Measurements from ENCODE around the gene RASSF3. TPM values are rescaled to one million over a fixed set of nuclear protein-coding genes. Genes with fewer than 3 reads are reported as not detected.

RASSF3 gene
- total RNA-seq, 2 donors from 2014 or later = 40.6 to 55.7 TPM

DNA sequence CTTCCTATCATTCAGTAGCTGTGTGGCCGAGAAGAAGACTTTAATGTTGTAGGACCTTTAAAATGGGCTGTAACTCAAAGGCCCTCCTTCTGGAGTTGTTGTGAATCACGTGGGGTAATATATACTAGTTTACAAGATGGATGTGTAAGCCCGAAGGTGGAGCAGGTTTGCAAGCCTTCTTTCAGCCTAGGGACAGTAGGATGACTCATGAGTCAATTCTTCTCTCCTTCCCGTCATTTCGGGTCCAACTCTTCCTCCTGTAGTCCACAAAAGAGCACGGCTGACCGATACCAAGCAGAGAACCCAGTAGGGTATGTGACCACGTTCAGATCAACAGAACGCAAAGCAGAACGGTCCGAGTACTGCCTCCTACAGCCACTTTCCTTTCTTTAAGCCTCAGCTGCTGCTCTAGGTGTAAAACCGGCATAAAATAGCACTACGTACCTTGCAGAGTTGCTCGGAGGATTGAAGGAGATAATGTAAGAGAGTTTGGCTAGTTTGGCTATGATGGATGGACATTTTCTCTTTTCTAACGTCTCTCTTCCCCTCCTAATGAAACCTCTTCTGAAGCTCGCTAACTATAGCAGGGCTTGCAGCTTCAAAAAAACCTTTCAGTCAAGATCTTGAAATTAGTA, 1.3 kb upstream of the RASSF3 start:
- Histone ChIP-seq H3K36me3 (no peaks in the 10 kb centered on the region), H3K27ac (peak overlapping the region; percentile 88 to 91), H3K9me3 (no peaks in the 10 kb centered on the region), H3K4me1 (replicated peaks) (no peaks in the 10 kb centered on the region), H3K27me3 (replicated peaks; ENCODE audit: insufficient read depth) (no peaks in the 10 kb centered on the region), H3K4me3 (peak overlapping the region; percentile 82 to 88)
- intact Hi-C loops (cut with DNase I) = no loop called here
- TF ChIP-seq POLR2A (IDR thresholded peaks at IDR 0.05) (peak; percentile 22), POLR2AphosphoS5 (IDR thresholded peaks at IDR 0.05) (peak; percentile 49)
- TF ChIP-seq, protein P1, sequence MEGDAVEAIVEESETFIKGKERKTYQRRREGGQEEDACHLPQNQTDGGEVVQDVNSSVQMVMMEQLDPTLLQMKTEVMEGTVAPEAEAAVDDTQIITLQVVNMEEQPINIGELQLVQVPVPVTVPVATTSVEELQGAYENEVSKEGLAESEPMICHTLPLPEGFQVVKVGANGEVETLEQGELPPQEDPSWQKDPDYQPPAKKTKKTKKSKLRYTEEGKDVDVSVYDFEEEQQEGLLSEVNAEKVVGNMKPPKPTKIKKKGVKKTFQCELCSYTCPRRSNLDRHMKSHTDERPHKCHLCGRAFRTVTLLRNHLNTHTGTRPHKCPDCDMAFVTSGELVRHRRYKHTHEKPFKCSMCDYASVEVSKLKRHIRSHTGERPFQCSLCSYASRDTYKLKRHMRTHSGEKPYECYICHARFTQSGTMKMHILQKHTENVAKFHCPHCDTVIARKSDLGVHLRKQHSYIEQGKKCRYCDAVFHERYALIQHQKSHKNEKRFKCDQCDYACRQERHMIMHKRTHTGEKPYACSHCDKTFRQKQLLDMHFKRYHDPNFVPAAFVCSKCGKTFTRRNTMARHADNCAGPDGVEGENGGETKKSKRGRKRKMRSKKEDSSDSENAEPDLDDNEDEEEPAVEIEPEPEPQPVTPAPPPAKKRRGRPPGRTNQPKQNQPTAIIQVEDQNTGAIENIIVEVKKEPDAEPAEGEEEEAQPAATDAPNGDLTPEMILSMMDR (IDR thresholded peaks at IDR 0.05) = no peak
- DNase-seq (ENCODE audit: low spot score) = peak; percentile 54
- WGBS = 4% methylated on average over 16 of the region's 16 CpGs

DNA sequence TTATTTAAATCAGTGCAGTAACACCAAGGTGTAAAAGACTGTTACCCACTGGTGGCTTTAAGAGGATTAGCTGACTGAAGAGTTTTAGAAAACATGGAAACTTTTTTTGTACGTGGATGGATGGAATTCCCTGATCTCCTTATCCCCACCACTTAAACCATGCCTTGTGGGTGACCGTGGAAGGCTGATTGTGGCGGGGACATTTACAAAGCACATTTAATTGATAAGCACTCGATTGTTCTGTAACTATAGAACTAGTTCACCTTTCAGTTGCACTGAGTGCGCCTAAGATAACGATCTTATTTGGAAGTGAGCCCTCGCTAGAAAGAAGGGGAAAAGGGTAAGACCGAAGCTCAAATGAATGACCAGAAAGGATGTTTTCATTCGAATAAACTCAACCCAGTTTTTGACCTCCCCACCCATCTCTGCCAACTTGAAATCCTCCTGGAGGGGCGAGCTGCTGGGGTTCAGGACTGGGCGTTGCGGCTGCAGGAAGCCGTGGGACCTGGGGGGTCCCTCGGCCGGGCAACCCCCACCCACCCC, 688 bp upstream of the RASSF3 start:
- intact Hi-C loops (cut with DNase I) = loop anchor here (5.0 kb wide), 3 partner anchors 57 to 83 kb away; no protein-coding TSS in a partner anchor
- H3K4me1 ChIP-seq (replicated peaks) = no peaks in the 10 kb centered on the region
- no peaks in the 10 kb centered on the region for H3K9me3 ChIP-seq
- H3K4me3 ChIP-seq = peak overlapping the region; percentile 82 to 88
- under 1% methylated on average over 15 of the region's 15 CpGs for WGBS
- no peak for DNase-seq (ENCODE audit: low spot score)
- no peaks in the 10 kb centered on the region for H3K27me3 ChIP-seq (replicated peaks; ENCODE audit: insufficient read depth)
- H3K27ac ChIP-seq = peak overlapping the region; percentile 88 to 91
- no peak for TF ChIP-seq POLR2A (IDR thresholded peaks at IDR 0.05)
- TF ChIP-seq, protein P1 (IDR thresholded peaks at IDR 0.05) = no peak
- no peak for TF ChIP-seq POLR2AphosphoS5 (IDR thresholded peaks at IDR 0.05)
- H3K36me3 ChIP-seq = no peaks in the 10 kb centered on the region

DNA sequence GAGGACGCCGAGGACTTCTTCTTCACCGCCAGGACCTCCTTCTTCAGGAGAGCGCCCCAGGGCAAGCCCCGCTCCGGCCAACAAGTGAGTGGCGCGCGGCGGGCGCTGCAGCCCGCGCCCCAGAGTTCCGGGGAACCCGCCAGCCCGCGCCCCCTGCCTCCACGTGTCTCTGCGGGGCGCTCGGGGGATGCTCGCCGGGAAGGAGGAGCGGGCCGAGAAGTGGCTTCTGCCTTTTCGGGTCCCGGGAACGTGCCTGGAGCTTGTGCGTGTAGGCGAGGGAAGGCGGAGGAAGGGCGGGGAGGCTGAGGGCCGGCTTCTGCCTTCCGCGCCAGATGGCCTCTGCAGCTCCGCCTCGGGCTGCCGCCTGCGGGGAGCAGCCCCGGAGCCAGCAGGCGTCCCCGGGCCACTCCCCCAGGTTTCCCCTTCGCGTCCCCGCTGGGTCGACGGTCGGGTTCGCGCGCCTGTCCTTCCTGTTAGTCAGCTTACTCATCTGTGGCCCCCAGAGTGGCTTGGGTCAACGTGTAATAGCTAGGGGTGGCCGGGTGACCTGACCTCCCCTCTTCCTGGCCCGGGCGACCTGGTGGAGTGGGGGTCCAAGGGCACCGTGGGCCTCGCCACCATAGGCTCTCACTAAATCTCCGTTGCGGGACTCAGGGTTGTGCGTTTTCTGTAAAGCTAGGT, 505 bp downstream of the RASSF3 start:
- Histone ChIP-seq H3K27me3 (replicated peaks; ENCODE audit: insufficient read depth) (no peaks in the 10 kb centered on the region), H3K4me3 (peak overlapping the region; percentile 82 to 88), H3K4me1 (replicated peaks) (no peaks in the 10 kb centered on the region), H3K36me3 (no peaks in the 10 kb centered on the region), H3K9me3 (no peaks in the 10 kb centered on the region), H3K27ac (peak overlapping the region; percentile 88 to 91)
- DNase-seq (ENCODE audit: low spot score) = peak; percentile 14
- WGBS = under 1% methylated on average over 54 of the region's 60 CpGs
- intact Hi-C loops (cut with DNase I) = loop anchor here (5.0 kb wide), 3 partner anchors 58 to 82 kb away; no protein-coding TSS in a partner anchor
- TF ChIP-seq POLR2A (IDR thresholded peaks at IDR 0.05) (no peak), POLR2AphosphoS5 (IDR thresholded peaks at IDR 0.05) (no peak)
- TF ChIP-seq, protein P1 (IDR thresholded peaks at IDR 0.05) = no peak

DNA sequence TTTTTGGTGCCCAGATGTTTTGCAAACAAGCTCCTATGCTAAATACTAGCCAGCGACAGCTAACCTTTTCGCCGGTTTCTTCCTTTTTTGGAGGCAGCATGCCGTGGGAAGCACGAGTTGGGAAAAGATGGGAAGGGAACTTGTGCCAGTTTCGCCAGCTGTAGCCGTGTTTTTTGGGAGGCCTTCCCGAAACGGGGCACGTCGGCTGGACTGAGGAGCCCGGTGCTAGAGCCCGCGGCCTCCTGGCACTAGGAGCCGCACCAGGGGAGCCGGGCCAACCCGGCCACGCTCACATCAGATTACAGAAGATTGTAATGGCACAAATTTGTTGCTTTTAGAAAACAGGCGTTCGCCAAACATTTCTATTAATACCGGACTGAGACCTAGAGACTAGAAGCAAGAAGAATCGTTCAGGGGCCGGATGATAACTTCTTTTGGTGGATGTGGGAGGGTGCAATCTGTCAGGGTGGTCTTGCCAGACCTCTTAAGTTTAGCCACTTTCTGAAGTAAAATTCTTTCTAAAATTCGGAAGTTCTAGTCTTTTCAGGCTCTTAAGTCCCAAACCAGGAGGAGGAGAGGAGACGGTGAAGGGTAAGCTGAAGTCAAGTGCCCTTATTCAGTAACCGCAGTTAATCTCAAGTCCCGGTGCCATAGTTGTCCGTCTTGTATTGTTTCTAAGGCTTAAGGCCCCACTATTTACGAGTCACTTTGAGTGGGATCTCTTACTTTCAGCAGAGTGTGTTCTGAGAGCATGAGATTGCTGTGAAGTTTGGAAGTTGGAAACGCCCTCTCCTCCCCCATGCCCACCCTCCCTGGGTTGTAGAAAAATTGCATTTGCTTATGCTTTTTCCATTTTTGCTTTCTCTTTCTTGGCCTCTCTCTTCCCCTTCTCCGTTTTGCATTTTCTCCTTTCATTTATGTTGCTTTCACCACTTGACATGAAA, 1.3 kb downstream of the RASSF3 start:
- Histone ChIP-seq H3K4me1 (replicated peaks) (no peaks in the 10 kb centered on the region), H3K27me3 (replicated peaks; ENCODE audit: insufficient read depth) (no peaks in the 10 kb centered on the region), H3K36me3 (no peaks in the 10 kb centered on the region), H3K9me3 (no peaks in the 10 kb centered on the region), H3K4me3 (peak overlapping the region; percentile 82 to 88), H3K27ac (peak overlapping the region; percentile 88 to 91)
- TF ChIP-seq, protein P1 (IDR thresholded peaks at IDR 0.05) = no peak
- no peak for TF ChIP-seq POLR2A (IDR thresholded peaks at IDR 0.05)
- DNase-seq (ENCODE audit: low spot score) = peak; percentile 25
- intact Hi-C loops (cut with DNase I) = loop anchor here (5.0 kb wide), 3 partner anchors 59 to 81 kb away; no protein-coding TSS in a partner anchor
- 14% methylated on average over 31 of the region's 31 CpGs for WGBS
